IPS-18a (cell line): ENCODE measurements around the gene TRMU.

ENCODE experiments used
- H3K27ac ChIP-seq: one replicate; pipeline ENCODE4 v1.5.1; 2013; ENCODE audit warnings: low read length
- H3K27me3 ChIP-seq: one replicate; pipeline ENCODE4 v1.6.1; 2013; ENCODE audit warnings: mild to moderate bottlenecking, low read length; ENCODE audit not compliant: control insufficient read depth, insufficient read depth
- H3K36me3 ChIP-seq: one replicate; pipeline ENCODE4 v1.6.1; 2013; ENCODE audit warnings: low read depth, low read length; ENCODE audit not compliant: control insufficient read depth
- H3K4me1 ChIP-seq: one replicate; pipeline ENCODE4 v1.6.1; 2013; ENCODE audit warnings: low read depth, low read length; ENCODE audit not compliant: control insufficient read depth
- H3K4me3 ChIP-seq: one replicate; pipeline ENCODE4 v1.5.1; 2013; ENCODE audit warnings: low read length
- H3K9ac ChIP-seq: one replicate; pipeline ENCODE4 v1.6.1; 2013; ENCODE audit warnings: mild to moderate bottlenecking, low read length, moderate library complexity
- H3K9me3 ChIP-seq: one replicate; pipeline ENCODE4 v1.6.1; 2013; ENCODE audit warnings: low read depth, low read length; ENCODE audit not compliant: control insufficient read depth

TRMU gene

DNA sequence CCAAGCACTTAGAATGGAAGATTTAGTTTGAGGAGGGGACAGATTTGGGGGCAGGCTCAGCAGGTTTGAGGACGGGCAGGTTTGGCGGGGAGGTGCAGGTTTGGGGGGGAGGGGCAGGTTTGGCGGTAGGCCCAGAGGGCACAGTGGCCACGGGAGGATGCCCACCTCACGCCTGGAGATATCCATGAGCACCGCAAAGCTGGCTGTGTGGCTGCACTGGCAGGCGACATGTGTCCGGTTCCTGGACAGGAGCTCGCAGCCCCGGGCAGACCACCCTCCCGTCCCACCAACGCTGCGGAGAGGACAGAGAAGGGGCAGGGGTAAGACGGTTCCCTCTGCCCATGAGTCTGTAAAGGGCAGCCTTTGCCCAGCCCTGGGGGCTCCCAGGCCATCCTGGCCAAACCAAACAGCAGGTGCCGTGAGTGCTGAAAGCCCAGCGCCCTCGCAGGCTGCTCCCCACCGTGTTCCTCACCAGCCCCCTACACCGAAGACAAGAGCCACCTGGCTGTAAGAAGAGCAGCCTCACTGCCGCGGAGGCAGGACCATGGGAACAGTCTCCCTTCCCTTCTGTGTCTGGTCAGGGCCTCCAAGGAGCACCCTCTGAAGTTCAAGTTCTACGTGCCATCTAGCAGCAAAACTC lies 43.0 kb downstream of the TRMU start:
- H3K9ac ChIP-seq = peak overlapping the region; percentile 29
- H3K9me3 ChIP-seq = no peaks in the 10 kb centered on the region
- H3K27me3 ChIP-seq = no peaks in the 10 kb centered on the region
- no peak overlapping the region for H3K27ac ChIP-seq
- H3K36me3 ChIP-seq = no peaks in the 10 kb centered on the region
- H3K4me3 ChIP-seq = peak overlapping the region; percentile 22
- H3K4me1 ChIP-seq = peaks cover 23% of the 10 kb centered on the region

- H3K4me3 ChIP-seq = no peak overlapping the region
- H3K9me3 ChIP-seq = no peaks in the 10 kb centered on the region
- H3K27ac ChIP-seq = no peak overlapping the region
- no peak overlapping the region for H3K9ac ChIP-seq
- no peaks in the 10 kb centered on the region for H3K36me3 ChIP-seq
- H3K4me1 ChIP-seq = peaks cover 23% of the 10 kb centered on the region
- H3K27me3 ChIP-seq = no peaks in the 10 kb centered on the region
These were observed 43.8 kb downstream of the TRMU start for GRCh38 chr22:46379066-46379930.

DNA sequence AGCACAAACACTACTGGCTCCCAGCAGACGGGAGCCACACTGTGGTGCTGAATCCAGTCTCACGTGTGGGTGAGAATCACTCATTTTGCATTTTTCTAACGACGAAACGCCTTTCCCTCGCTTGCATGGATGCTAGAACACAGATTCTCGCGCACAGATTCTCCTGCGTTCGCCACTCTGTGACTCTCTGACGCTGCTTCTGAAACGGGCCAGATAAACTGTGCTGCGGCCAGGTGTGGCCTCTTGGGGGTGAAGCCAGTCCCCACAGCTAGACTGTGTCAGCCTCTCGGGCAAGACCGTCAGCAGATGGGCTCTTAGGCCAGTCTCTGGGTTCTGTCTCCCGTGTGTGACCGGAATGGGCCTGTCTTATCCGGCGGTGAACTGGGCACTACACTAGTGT lies 44.6 kb downstream of the TRMU start:
- no peaks in the 10 kb centered on the region for H3K27me3 ChIP-seq
- no peak overlapping the region for H3K27ac ChIP-seq
- H3K4me1 ChIP-seq = peaks cover 23% of the 10 kb centered on the region
- H3K4me3 ChIP-seq = no peak overlapping the region
- no peak overlapping the region for H3K9ac ChIP-seq
- no peaks in the 10 kb centered on the region for H3K36me3 ChIP-seq
- no peaks in the 10 kb centered on the region for H3K9me3 ChIP-seq

GRCh38 chr22:46380581-46380980 lies 45.1 kb downstream of the TRMU start:
- Histone ChIP-seq H3K9me3 (no peaks in the 10 kb centered on the region), H3K27me3 (no peaks in the 10 kb centered on the region), H3K27ac (no peak overlapping the region), H3K36me3 (no peaks in the 10 kb centered on the region), H3K4me3 (no peak overlapping the region), H3K9ac (no peak overlapping the region), H3K4me1 (peaks cover 23% of the 10 kb centered on the region)

DNA sequence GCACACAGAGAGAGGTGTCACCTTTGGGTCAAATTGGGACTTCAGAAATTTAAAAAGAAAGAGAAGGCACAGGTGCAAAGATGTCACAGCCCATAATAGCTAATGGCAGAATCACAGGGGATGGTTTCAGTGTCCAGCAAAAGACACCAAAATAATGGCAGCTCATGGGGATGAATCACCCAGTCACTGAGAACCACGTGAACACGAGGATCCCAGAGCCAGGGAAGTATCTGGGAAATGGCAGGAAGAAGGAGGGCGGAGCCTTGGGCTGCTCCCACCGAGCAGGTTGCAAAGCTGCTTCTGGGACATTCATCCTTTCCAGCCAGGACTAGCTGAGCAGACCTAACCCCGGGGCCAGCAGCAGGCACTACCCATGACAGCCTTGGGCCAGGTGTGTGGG lies 45.6 kb downstream of the TRMU start:
- H3K9ac ChIP-seq = no peak overlapping the region
- H3K9me3 ChIP-seq = no peaks in the 10 kb centered on the region
- peaks cover 23% of the 10 kb centered on the region for H3K4me1 ChIP-seq
- no peak overlapping the region for H3K4me3 ChIP-seq
- H3K27ac ChIP-seq = no peak overlapping the region
- H3K27me3 ChIP-seq = no peaks in the 10 kb centered on the region
- H3K36me3 ChIP-seq = no peaks in the 10 kb centered on the region

DNA sequence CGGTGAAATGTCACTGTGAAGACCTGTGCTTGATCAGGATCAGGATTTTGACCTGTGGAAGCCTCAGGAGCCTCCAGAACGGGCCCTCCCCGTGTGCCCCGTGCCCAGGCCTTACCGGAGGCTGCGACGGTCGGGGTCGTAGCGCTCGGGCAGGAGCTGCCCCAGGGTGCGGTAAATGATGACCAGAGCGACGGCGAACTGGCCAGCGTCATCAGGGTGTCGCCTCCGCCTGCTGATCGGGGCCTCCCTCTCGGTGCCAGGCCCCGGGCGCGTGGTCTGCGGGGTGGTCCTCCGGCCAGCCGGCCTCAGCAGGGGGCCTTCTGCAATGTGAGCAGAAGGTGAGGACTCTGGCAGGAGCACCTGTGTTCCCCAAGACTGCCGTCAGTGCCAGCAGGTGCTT lies 46.2 kb downstream of the TRMU start:
- peaks cover 23% of the 10 kb centered on the region for H3K4me1 ChIP-seq
- H3K9ac ChIP-seq = no peak overlapping the region
- H3K9me3 ChIP-seq = no peaks in the 10 kb centered on the region
- H3K27me3 ChIP-seq = no peaks in the 10 kb centered on the region
- H3K27ac ChIP-seq = no peak overlapping the region
- H3K36me3 ChIP-seq = no peaks in the 10 kb centered on the region
- H3K4me3 ChIP-seq = no peak overlapping the region

- Histone ChIP-seq H3K27ac (no peak overlapping the region), H3K9ac (no peak overlapping the region), H3K9me3 (no peaks in the 10 kb centered on the region), H3K4me3 (no peak overlapping the region), H3K4me1 (peaks cover 17% of the 10 kb centered on the region), H3K36me3 (no peaks in the 10 kb centered on the region), H3K27me3 (no peaks in the 10 kb centered on the region)
These were observed 47.0 kb downstream of the TRMU start for GRCh38 chr22:46382524-46382923.

- H3K27ac ChIP-seq = no peak overlapping the region
- H3K9me3 ChIP-seq = no peaks in the 10 kb centered on the region
- H3K36me3 ChIP-seq = no peaks in the 10 kb centered on the region
- no peak overlapping the region for H3K4me3 ChIP-seq
- H3K4me1 ChIP-seq = no peaks in the 10 kb centered on the region
- H3K9ac ChIP-seq = no peak overlapping the region
- no peaks in the 10 kb centered on the region for H3K27me3 ChIP-seq
These were observed 50.8 kb downstream of the TRMU start for GRCh38 chr22:46386312-46386711.

DNA sequence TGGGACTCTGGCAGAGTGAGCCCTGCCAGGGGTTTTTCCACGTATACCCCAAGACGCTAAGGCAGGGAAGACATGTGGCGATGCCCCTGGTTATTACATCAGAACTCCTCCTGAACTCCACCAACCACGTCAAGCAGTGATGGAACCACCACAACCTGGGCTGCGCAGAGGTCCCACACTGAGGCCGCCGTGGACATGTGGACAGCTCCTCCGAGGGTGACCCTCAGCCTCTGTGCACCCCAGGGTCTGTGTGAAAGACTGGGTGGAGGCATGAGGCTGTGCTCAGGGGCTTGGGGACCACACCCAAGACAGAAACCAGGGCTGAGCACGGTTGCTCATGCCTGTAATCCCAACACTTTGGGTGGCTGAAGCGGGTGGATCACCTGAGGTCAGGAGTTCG lies 52.2 kb downstream of the TRMU start:
- Histone ChIP-seq H3K9ac (no peak overlapping the region), H3K27ac (no peak overlapping the region), H3K4me1 (no peaks in the 10 kb centered on the region), H3K9me3 (no peaks in the 10 kb centered on the region), H3K4me3 (no peak overlapping the region), H3K27me3 (no peaks in the 10 kb centered on the region), H3K36me3 (no peaks in the 10 kb centered on the region)

DNA sequence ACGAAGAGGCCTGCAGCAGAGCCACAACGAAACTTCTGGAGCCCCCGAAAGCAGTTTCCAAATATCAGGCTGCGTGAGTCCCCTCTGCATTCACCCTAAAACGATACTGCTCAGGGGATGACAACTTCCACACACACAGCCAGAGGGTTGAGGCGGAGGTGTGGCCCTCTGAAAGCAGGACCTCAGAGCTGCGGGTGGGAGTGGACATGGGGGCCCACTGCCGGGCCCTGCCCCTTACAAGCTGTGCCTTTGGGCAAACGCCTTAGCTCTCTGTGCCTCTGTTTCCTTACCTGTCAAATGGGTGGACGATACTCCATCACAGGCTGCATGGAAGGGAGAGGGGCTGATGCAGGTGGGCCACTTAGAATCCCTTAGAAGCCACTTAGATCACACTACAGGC lies 53.1 kb downstream of the TRMU start:
- Histone ChIP-seq H3K4me1 (no peaks in the 10 kb centered on the region), H3K4me3 (no peak overlapping the region), H3K9ac (no peak overlapping the region), H3K36me3 (no peaks in the 10 kb centered on the region), H3K27me3 (no peaks in the 10 kb centered on the region), H3K9me3 (no peaks in the 10 kb centered on the region), H3K27ac (no peak overlapping the region)

- no peak overlapping the region for H3K4me3 ChIP-seq
- H3K9ac ChIP-seq = no peak overlapping the region
- no peaks in the 10 kb centered on the region for H3K9me3 ChIP-seq
- H3K4me1 ChIP-seq = no peaks in the 10 kb centered on the region
- H3K36me3 ChIP-seq = no peaks in the 10 kb centered on the region
- H3K27me3 ChIP-seq = no peaks in the 10 kb centered on the region
- H3K27ac ChIP-seq = no peak overlapping the region
These were observed 53.6 kb downstream of the TRMU start for GRCh38 chr22:46389081-46389480.
